Measurements from ENCODE around the gene AMHR2. TPM values are rescaled to one million over a fixed set of nuclear protein-coding genes. Genes with fewer than 3 reads are reported as not detected.

AMHR2 gene
- total RNA-seq, 4 donors from 2014 or later, result 0.27 TPM; not detected in 3

DNA sequence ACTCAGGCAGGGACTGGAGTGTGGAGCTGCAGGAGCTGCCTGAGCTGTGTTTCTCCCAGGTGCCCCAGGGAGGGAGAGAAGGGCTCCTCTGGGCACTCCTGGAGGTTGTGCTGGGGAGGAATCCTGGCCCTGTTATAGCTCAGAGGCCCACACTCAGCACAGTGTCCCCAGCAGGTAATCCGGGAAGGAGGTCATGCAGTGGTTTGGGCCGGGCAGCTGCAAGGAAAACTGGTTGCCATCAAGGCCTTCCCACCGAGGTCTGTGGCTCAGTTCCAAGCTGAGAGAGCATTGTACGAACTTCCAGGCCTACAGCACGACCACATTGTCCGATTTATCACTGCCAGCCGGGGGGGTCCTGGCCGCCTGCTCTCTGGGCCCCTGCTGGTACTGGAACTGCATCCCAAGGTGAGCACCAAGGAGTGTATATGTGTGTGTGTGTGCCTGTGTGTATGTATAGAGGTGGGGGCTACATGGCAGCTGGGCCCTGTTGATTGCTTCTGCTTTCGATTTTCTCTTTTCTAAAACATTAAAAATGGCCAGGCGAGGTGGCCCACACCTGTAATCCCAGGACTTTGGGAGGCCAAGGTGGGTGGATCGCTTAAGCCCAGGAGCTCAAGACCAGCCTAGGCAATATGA, 2.0 kb downstream of the AMHR2 start:
- in situ Hi-C loops (cut with MboI; ENCODE audit: low pct_ligation_motif_present in 1 of 4, low pct_unique_long_range_greater_than_20kb in 1 of 4, low sequenced_read_pairs in 3 of 4), result no loop called here
- DNase-seq, result no peak

DNA sequence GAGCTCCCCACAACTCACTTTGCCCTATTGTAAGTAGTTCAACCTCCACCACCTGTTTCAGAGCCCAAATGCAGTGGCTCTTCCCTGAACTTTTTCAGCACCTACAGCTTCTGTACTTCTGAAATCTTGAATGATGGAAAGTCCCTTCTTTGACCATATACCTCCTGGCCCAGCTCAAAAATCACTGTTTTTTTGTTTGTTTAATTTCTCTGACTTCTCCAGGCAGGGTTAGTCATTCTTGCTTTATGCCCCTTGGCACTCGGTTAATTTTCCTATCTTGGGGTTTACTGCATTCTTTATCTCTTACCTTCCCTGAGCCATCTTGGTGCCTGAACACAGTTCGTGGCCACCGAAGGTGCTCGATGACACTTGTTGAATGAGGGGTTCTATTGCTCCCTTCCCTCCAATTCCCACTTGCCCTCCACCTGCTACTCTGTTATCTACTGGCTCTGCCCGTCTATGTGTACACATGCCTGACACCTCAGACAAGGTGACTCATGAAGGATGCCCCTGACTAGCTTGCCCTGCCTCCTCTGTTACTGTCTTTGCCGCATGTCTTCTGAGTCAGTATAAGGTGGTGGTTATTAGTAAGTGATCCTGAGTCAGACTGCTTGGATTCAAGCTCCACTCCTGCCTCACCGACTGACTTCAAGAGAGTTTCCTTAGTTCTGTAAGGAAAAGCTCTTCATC, 4.4 kb downstream of the AMHR2 start:
- DNase-seq, result no peak
- Histone ChIP-seq H3K27ac (no peak overlapping the region), H3K9me3 (no peaks in the 10 kb centered on the region), H3K36me3 (no peaks in the 10 kb centered on the region), H3K4me1 (no peaks in the 10 kb centered on the region), H3K4me3 (no peak overlapping the region), H3K27me3 (no peaks in the 10 kb centered on the region)
- no peak for TF ChIP-seq POLR2A (IDR thresholded peaks at IDR 0.05)
- TF ChIP-seq, protein P1, sequence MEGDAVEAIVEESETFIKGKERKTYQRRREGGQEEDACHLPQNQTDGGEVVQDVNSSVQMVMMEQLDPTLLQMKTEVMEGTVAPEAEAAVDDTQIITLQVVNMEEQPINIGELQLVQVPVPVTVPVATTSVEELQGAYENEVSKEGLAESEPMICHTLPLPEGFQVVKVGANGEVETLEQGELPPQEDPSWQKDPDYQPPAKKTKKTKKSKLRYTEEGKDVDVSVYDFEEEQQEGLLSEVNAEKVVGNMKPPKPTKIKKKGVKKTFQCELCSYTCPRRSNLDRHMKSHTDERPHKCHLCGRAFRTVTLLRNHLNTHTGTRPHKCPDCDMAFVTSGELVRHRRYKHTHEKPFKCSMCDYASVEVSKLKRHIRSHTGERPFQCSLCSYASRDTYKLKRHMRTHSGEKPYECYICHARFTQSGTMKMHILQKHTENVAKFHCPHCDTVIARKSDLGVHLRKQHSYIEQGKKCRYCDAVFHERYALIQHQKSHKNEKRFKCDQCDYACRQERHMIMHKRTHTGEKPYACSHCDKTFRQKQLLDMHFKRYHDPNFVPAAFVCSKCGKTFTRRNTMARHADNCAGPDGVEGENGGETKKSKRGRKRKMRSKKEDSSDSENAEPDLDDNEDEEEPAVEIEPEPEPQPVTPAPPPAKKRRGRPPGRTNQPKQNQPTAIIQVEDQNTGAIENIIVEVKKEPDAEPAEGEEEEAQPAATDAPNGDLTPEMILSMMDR (IDR thresholded peaks at IDR 0.05), result no peak
- TF ChIP-seq POLR2AphosphoS5 (IDR thresholded peaks at IDR 0.05), result no peak
- no peak for TF ChIP-seq EP300 (IDR thresholded peaks at IDR 0.05; ENCODE audit: low read depth)
- intact Hi-C loops (cut with DNase I; ENCODE audit: low total_unique reads), result no loop called here
- 73 to 89% methylated on average over 4 to 7 of the region's 7 CpGs for WGBS, 2 donors (ENCODE audit: low coverage in 1 of 2)
- in situ Hi-C loops (cut with MboI; ENCODE audit: low pct_ligation_motif_present in 1 of 4, low pct_unique_long_range_greater_than_20kb in 1 of 4, low sequenced_read_pairs in 3 of 4), result no loop called here

More for the DNA sequence above, 2.0 kb downstream of the AMHR2 start:
- Histone ChIP-seq H3K4me3 (no peak overlapping the region), H3K36me3 (no peaks in the 10 kb centered on the region), H3K4me1 (peaks cover 6 to 9% (median 7%) of the 10 kb centered on the region in 4 donors), H3K9me3 (no peaks in the 10 kb centered on the region), H3K27ac (no peak overlapping the region), H3K27me3 (no peaks in the 10 kb centered on the region)
- TF ChIP-seq POLR2A (IDR thresholded peaks at IDR 0.05) (no peak), POLR2AphosphoS5 (IDR thresholded peaks at IDR 0.05) (no peak), EP300 (IDR thresholded peaks at IDR 0.05; ENCODE audit: low read depth) (no peak)
- TF ChIP-seq, protein P1 (IDR thresholded peaks at IDR 0.05), result no peak
- 80% methylated on average over 11 of the region's 11 CpGs; no CpG with 5 or more reads in 1 of the 2 donors for WGBS, 2 donors (ENCODE audit: low coverage in 1 of 2)
- intact Hi-C loops (cut with DNase I; ENCODE audit: low total_unique reads), result no loop called here

DNA sequence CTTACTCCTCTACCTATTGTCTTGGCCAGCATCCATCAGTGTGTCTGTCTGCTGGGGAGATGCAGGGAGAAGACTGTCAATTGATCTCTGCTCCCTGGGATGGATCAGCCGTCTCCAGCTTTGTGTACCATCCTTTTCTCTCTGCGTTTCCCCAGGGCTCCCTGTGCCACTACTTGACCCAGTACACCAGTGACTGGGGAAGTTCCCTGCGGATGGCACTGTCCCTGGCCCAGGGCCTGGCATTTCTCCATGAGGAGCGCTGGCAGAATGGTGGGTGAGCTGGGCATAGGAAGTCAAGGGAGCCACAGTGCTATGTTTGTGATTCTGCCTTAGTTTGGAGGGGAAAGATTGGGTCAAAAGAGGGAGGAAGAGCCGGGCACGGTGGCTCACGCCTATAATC, 5.1 kb downstream of the AMHR2 start:
- WGBS, 2 donors (ENCODE audit: low coverage in 1 of 2), result 94% methylated on average over 7 of the region's 7 CpGs; no CpG with 5 or more reads in 1 of the 2 donors
- H3K4me3 ChIP-seq, result no peak overlapping the region
- no peaks in the 10 kb centered on the region for H3K36me3 ChIP-seq
- no peaks in the 10 kb centered on the region for H3K9me3 ChIP-seq
- TF ChIP-seq POLR2AphosphoS5 (IDR thresholded peaks at IDR 0.05), result no peak
- no peak for TF ChIP-seq EP300 (IDR thresholded peaks at IDR 0.05; ENCODE audit: low read depth)
- TF ChIP-seq, protein P1 (IDR thresholded peaks at IDR 0.05), result no peak
- TF ChIP-seq POLR2A (IDR thresholded peaks at IDR 0.05), result no peak
- no peaks in the 10 kb centered on the region for H3K4me1 ChIP-seq
- intact Hi-C loops (cut with DNase I; ENCODE audit: low total_unique reads) (no loop called here), in situ Hi-C loops (cut with MboI; ENCODE audit: low pct_ligation_motif_present in 1 of 4, low pct_unique_long_range_greater_than_20kb in 1 of 4, low sequenced_read_pairs in 3 of 4) (no loop called here)
- H3K27me3 ChIP-seq, result no peaks in the 10 kb centered on the region
- no peak overlapping the region for H3K27ac ChIP-seq
- no peak for DNase-seq

DNA sequence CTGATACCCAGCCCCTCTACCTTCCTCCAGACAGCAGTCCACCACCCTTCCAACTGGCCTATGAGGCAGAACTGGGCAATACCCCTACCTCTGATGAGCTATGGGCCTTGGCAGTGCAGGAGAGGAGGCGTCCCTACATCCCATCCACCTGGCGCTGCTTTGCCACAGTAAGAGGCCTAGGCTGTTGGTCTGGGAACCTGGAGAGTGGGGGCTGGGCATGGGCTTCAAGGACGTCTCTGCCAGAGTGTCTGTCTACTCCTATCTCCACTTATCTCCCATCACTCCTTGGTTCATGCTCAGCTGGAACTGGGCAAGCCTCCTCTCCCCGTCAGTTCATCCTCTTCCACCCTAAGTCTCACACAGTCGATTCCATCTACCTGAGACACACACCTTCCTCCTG, 6.5 kb downstream of the AMHR2 start:
- 73 to 92% methylated on average over 3 to 5 of the region's 5 CpGs for WGBS, 2 donors (ENCODE audit: low coverage in 1 of 2)
- TF ChIP-seq POLR2AphosphoS5 (IDR thresholded peaks at IDR 0.05) (no peak), EP300 (IDR thresholded peaks at IDR 0.05; ENCODE audit: low read depth) (no peak), POLR2A (IDR thresholded peaks at IDR 0.05) (no peak)
- TF ChIP-seq, protein P1 (IDR thresholded peaks at IDR 0.05), result no peak

More for the DNA sequence above, 6.5 kb downstream of the AMHR2 start:
- Histone ChIP-seq H3K27ac (no peak overlapping the region), H3K4me1 (no peaks in the 10 kb centered on the region), H3K27me3 (no peaks in the 10 kb centered on the region), H3K9me3 (no peaks in the 10 kb centered on the region), H3K36me3 (no peaks in the 10 kb centered on the region), H3K4me3 (no peak overlapping the region)
- intact Hi-C loops (cut with DNase I; ENCODE audit: low total_unique reads) (no loop called here), in situ Hi-C loops (cut with MboI; ENCODE audit: low pct_ligation_motif_present in 1 of 4, low pct_unique_long_range_greater_than_20kb in 1 of 4, low sequenced_read_pairs in 3 of 4) (no loop called here)
- no peak for DNase-seq
